Esophagus squamous epithelium (tissue), 5 donors: ENCODE measurements around the gene ZNF10. TPM values are rescaled to one million over a fixed set of nuclear protein-coding genes. Genes with fewer than 3 reads are reported as not detected.

Experiments
- DNase-seq: peaks from one replicate; lab custom pipeline; 2025; lab: John Stamatoyannopoulos, UW
- H3K27ac ChIP-seq, 4 donors: fragments of 200-600 bp; sonication (generic); one replicate each; pipeline ENCODE4 v1.5.1; 2016 to 2019; ENCODE audit warnings: mild to moderate bottlenecking in 1 of 4
- H3K27me3 ChIP-seq, 4 donors: fragments of 200-600 bp; sonication (generic); 1 replicate in 3 of 4; 2 replicates in 1 of 4; pipeline versions ENCODE4 v1.5.1 to v1.6.0; 2017 to 2021; ENCODE audit warnings: antibody characterized with exemption in 1 of 4
- H3K36me3 ChIP-seq, 3 donors: fragments of 200-600 bp; sonication (generic); one replicate each; pipeline ENCODE4 v1.5.1; 2016 to 2019
- H3K4me1 ChIP-seq, 3 donors: fragments of 200-600 bp; sonication (generic); one replicate each; pipeline ENCODE4 v1.5.1; 2017 to 2019
- H3K4me3 ChIP-seq, 4 donors: fragments of 200-600 bp; sonication (generic); 1 replicate in 3 of 4; 2 replicates in 1 of 4; pipeline ENCODE4 v1.5.1; 2016 to 2019; ENCODE audit warnings: mild to moderate bottlenecking in 2 of 4, moderate library complexity in 1 of 4
- H3K9me3 ChIP-seq, 3 donors: fragments of 200-600 bp; sonication (generic); one replicate each; pipeline ENCODE4 v1.5.1; 2016 to 2019
- POLR2A ChIP-seq, 4 donors: fragments of 450-650 bp; IDR thresholded peaks; one replicate each; pipeline ENCODE4 v1.6.1; 2017; ENCODE audit warnings: antibody characterized with exemption in 4 of 4, mild to moderate bottlenecking in 4 of 4, moderate library complexity in 3 of 4
- WGBS, 2 donors: methylation state at CpG; one replicate each; pipeline ENCODE4 v1.1.5; 2018; 5-methylcytosine and 5-hydroxymethylcytosine counted together
- intact Hi-C: fragments of 100-400 bp; cut with DNase I; formaldehyde crosslinking; loops from one replicate; pipeline ENCODE4 v1.15.0; 2022
- total RNA-seq, 4 donors: library from RNA; depleted of rRNA; stranded (reverse); fragments of >200 nt; gene quantifications; one replicate each; pipeline ENCODE4 v1.1.0, GENCODE V29; 2016
- TF ChIP-seq, protein P1 (sequence below), 6 experiments: fragments of 450-650 bp in 4 of 6; fragments of 200-600 bp in 2 of 6; sonication (generic) in 2 of 6; IDR thresholded peaks; one replicate each; pipeline ENCODE4 v1.5.1; 2016 to 2019; ENCODE audit warnings: antibody characterized with exemption in 6 of 6, mild to moderate bottlenecking in 4 of 6, moderate library complexity in 4 of 6
- donor health status: DM: yes; HTN: yes; CAD: no.

Gene ZNF10
- total RNA-seq, 4 donors from 2014 or later = 2.2 to 5.9 (median 4.1) TPM

DNA sequence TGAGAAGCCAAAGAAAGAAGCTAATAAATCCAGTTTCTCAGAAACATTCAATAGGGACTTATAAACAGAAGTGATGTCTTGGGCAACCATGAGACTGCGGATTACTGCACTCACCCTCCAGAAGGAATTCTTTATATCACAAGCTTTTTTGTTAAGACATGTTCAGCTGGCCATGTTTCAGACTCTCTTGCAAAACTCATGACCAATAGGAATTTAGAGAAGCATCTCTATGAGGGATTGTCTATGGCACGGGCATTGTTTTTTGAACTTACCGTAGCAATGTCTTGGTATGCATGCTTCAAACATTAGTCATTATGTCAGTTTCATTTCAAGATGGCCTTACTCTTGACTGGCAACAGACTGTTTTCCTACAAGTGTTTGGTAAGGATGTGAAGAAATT, 35.3 kb downstream of the ZNF10 start:
- no peaks in the 10 kb centered on the region for H3K4me1 ChIP-seq
- H3K9me3 ChIP-seq = peaks cover 0 to 83% (median 36%) of the 10 kb centered on the region in 3 donors
- TF ChIP-seq POLR2A (IDR thresholded peaks at IDR 0.05) = no peak
- TF ChIP-seq, protein P1, sequence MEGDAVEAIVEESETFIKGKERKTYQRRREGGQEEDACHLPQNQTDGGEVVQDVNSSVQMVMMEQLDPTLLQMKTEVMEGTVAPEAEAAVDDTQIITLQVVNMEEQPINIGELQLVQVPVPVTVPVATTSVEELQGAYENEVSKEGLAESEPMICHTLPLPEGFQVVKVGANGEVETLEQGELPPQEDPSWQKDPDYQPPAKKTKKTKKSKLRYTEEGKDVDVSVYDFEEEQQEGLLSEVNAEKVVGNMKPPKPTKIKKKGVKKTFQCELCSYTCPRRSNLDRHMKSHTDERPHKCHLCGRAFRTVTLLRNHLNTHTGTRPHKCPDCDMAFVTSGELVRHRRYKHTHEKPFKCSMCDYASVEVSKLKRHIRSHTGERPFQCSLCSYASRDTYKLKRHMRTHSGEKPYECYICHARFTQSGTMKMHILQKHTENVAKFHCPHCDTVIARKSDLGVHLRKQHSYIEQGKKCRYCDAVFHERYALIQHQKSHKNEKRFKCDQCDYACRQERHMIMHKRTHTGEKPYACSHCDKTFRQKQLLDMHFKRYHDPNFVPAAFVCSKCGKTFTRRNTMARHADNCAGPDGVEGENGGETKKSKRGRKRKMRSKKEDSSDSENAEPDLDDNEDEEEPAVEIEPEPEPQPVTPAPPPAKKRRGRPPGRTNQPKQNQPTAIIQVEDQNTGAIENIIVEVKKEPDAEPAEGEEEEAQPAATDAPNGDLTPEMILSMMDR (IDR thresholded peaks at IDR 0.05) = no peak
- DNase-seq = no peak
- H3K4me3 ChIP-seq = no peak overlapping the region
- 60 to 71% methylated on average over 3 of the region's 3 CpGs for WGBS, 2 donors
- no peak overlapping the region for H3K27ac ChIP-seq
- H3K27me3 ChIP-seq = no peaks in the 10 kb centered on the region
- intact Hi-C loops = no loop called here
- no peaks in the 10 kb centered on the region for H3K36me3 ChIP-seq

DNA sequence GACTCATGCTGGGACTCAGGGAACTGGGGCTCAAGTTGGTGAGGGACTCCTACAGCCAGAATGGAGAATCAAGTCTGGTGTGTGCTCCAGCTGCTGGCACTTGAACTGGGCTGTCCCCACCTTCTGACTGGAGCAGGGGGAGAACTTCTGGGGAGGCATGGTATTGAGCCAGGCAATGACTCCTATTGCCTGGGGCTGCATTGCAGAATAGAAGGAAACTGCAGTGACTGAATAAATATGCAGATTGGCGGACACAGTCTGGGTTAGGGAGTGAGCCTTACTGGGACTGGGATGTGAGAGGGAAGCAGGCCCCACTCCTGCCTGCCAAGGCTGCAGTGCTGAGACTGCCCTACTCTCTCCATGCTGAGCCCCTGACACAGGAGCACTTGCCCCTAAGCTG, 42.1 kb downstream of the ZNF10 start:
- H3K9me3 ChIP-seq = peaks cover 0 to 89% (median 26%) of the 10 kb centered on the region in 3 donors
- WGBS, 2 donors = 71% methylated on average over 1 of the region's 1 CpG; no CpG with 5 or more reads in 1 of the 2 donors

DNA sequence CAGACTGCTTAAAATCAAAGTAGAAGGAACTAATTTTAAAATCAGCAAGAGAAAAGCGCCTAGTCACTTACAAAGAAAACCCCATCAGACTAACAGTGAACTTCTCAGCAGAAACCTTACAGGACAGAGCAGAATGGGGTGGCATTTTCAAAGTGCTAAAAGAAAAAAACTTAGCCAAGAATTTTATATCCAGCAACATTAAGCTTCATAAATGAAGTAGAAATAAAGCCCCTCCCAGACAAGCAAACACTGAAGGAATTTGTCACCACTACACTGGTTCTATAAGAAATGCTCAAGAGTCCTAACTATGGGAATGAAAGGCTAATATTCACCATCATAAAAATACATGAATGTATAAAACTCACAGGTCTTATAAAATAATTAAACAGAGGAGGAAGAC, 44.5 kb downstream of the ZNF10 start:
- no peak for TF ChIP-seq POLR2A (IDR thresholded peaks at IDR 0.05)
- TF ChIP-seq, protein P1 (IDR thresholded peaks at IDR 0.05) = no peak
- no peak for DNase-seq
- Histone ChIP-seq H3K27ac (no peak overlapping the region), H3K36me3 (no peaks in the 10 kb centered on the region), H3K4me1 (no peaks in the 10 kb centered on the region), H3K27me3 (no peaks in the 10 kb centered on the region), H3K4me3 (no peak overlapping the region), H3K9me3 (peaks cover 0 to 89% (median 31%) of the 10 kb centered on the region in 3 donors)
- intact Hi-C loops = no loop called here
- 63 to 73% methylated on average over 1 of the region's 1 CpG for WGBS, 2 donors

More for the DNA sequence above, 42.1 kb downstream of the ZNF10 start:
- Histone ChIP-seq H3K4me1 (no peaks in the 10 kb centered on the region), H3K27ac (no peak overlapping the region), H3K27me3 (no peaks in the 10 kb centered on the region), H3K36me3 (no peaks in the 10 kb centered on the region), H3K4me3 (no peak overlapping the region)
- intact Hi-C loops = no loop called here
- TF ChIP-seq, protein P1 (IDR thresholded peaks at IDR 0.05) = no peak
- TF ChIP-seq POLR2A (IDR thresholded peaks at IDR 0.05) = no peak
- DNase-seq = no peak

DNA sequence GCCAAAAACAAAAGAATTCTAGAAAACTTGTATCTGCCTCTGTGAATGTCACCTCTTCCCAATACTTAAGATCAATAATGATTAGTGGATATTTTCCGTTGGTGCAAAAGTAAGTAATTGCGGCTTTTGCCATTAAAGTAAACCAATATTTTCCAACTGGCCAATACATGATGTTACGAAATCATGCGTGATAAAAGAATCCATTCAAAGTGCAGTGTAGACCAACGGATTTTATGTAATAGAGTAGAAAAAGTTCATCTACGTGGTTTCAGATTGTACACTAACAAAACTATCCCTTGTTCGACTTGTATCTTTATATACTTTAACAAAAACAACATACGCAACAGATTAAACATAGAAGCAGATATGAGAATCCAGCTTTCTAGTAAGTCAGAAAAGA, 50.2 kb downstream of the ZNF10 start:
- Histone ChIP-seq H3K36me3 (peaks cover 9 to 32% (median 12%) of the 10 kb centered on the region in 3 donors), H3K27me3 (no peaks in the 10 kb centered on the region), H3K27ac (peak overlapping the region in 2 of 4 donors; percentile 77 to 80), H3K4me3 (peak overlapping the region in 1 of 4 donors; percentile 99), H3K9me3 (peaks cover 0 to 71% (median 20%) of the 10 kb centered on the region in 3 donors), H3K4me1 (peaks cover 8 to 13% (median 9%) of the 10 kb centered on the region in 3 donors)
- TF ChIP-seq, protein P1 (IDR thresholded peaks at IDR 0.05) = no peak
- DNase-seq = no peak
- intact Hi-C loops = no loop called here
- 94 to 95% methylated on average over 8 of the region's 8 CpGs for WGBS, 2 donors

DNA sequence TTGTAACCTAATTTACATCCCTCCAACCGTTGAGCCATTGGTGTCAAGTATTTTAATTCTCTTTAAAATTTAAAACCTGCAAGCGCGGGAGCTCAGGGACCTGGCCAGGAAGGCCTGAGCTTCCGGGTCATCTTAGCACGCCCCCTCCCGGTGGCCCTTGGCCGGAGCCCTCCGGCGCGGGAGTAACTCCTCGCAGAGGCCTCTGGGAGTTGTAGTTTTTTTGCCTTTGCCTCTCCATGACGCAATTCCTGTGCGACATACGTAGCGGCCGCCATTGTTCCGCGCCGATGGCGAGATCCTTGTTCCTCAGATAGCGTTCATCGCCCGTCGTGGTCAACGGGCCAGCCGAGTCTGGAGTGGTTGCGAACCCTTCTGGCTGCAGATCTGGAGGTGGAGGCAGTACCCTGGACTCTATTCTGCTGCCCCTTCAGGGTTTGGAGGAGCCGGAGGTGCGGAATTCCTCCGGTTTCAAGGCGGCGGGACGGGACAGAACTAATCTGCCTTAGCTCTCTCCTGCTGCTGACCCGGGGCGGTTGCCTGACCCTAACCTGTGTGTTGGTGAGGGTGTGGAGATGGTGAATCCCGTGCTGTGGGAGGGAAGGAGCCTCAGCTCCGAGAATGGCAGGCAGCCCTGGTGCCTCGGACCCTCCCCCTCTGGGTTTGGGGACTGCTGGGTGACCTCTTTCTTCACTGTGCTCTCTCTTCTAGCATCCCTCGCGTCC, 51.0 kb downstream of the ZNF10 start, which contains the start of gene ZNF268:
TSS of gene ZNF268 (plus strand) at position 258 of the 722 bp plus-strand sequence. CDS start 503 bp downstream, outside the sequence.
- 2 to 3% methylated on average over 17 to 33 of the region's 40 CpGs for WGBS, 2 donors

More for the DNA sequence above, 51.0 kb downstream of the ZNF10 start, which contains the start of gene ZNF268:
- H3K4me3 ChIP-seq = peak within 1 kb of the TSS; percentile 65 to 99 (median 83)
- peaks cover 9 to 40% (median 18%) of the 10 kb centered on the region in 3 donors for H3K36me3 ChIP-seq
- TF ChIP-seq, protein P1 (IDR thresholded peaks at IDR 0.05) = peak; percentile 57 to 92 (median 78)
- TF ChIP-seq POLR2A (IDR thresholded peaks at IDR 0.05) = no peak
- peak; percentile 45 for DNase-seq
- H3K4me1 ChIP-seq = peaks cover 8 to 13% (median 9%) of the 10 kb centered on the region in 3 donors
- H3K27ac ChIP-seq = peak within 1 kb of the TSS; percentile 77 to 83 (median 81)
- intact Hi-C loops = no loop called here
- H3K9me3 ChIP-seq = peaks cover 0 to 72% (median 26%) of the 10 kb centered on the region in 3 donors
- H3K27me3 ChIP-seq = no peaks in the 10 kb centered on the region
